D721Med (cell line): ENCODE data around the gene STK31.

Source experiments
- DNase-seq: peaks from one replicate; pipeline ENCODE4 v3.0.0; 2011; ENCODE audit warnings: low spot score; ENCODE audit not compliant: insufficient read length
- FAIRE-seq: peaks from 2 replicates; lab custom pipeline; 2011; peaks lifted over from hg19 to GRCh38; lab: Jason Lieb, UNC
- TF ChIP-seq, protein P1 (sequence below): IDR thresholded peaks from 2 replicates; pipeline ENCODE4 v1.5.1; 2012; ENCODE audit warnings: mild to moderate bottlenecking, control low read depth; ENCODE audit not compliant: insufficient read depth; ENCODE audit errors: missing control alignments

The STK31 gene, protein sequence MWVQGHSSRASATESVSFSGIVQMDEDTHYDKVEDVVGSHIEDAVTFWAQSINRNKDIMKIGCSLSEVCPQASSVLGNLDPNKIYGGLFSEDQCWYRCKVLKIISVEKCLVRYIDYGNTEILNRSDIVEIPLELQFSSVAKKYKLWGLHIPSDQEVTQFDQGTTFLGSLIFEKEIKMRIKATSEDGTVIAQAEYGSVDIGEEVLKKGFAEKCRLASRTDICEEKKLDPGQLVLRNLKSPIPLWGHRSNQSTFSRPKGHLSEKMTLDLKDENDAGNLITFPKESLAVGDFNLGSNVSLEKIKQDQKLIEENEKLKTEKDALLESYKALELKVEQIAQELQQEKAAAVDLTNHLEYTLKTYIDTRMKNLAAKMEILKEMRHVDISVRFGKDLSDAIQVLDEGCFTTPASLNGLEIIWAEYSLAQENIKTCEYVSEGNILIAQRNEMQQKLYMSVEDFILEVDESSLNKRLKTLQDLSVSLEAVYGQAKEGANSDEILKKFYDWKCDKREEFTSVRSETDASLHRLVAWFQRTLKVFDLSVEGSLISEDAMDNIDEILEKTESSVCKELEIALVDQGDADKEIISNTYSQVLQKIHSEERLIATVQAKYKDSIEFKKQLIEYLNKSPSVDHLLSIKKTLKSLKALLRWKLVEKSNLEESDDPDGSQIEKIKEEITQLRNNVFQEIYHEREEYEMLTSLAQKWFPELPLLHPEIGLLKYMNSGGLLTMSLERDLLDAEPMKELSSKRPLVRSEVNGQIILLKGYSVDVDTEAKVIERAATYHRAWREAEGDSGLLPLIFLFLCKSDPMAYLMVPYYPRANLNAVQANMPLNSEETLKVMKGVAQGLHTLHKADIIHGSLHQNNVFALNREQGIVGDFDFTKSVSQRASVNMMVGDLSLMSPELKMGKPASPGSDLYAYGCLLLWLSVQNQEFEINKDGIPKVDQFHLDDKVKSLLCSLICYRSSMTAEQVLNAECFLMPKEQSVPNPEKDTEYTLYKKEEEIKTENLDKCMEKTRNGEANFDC

DNA sequence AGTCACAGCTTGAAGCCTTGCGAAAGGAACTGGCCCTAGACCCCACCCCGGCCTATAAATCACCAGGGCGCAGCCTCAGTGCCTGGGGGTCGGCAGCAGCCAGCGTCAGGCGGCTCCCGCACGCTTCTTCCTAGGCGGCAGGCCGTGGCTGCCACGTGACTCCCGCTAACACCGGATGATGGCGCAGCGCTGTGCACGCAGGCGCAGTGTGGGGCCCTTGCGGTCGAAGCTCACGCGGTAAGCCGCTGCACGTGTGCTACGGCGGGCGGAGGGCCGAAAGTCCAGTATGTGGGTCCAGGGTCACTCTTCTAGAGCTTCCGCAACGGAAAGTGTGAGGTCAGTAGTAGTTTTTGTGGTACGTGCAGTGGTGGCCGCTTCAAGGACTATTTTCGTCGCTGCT, at the start of gene STK31:
TSS of gene STK31 (plus strand) at position 220 of the 400 bp plus-strand sequence. CDS start at position 287, 67 bp downstream.
- no peak for DNase-seq
- FAIRE-seq: no peak

DNA sequence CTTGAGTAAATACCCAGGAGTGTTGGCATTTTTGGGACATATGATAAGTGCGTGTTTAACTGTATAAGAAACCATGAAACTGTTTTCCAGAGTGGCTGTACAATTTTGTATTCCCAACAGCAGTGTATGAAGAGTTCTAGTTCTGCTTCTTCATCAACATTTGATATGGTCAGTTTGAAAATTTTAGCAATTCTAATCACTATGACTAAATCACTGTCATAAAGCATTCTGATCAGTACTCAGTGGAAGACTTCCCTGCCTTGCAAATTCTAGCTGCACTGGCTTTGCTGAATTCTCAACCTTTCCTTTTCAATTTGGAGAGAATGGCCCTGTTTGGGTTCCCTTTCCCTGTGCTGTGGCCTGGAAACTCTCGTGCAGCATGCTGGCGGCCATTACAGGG, 48.6 kb upstream of the STK31 start:
- FAIRE-seq: no peak
- DNase-seq: no peak
- TF ChIP-seq, protein P1, sequence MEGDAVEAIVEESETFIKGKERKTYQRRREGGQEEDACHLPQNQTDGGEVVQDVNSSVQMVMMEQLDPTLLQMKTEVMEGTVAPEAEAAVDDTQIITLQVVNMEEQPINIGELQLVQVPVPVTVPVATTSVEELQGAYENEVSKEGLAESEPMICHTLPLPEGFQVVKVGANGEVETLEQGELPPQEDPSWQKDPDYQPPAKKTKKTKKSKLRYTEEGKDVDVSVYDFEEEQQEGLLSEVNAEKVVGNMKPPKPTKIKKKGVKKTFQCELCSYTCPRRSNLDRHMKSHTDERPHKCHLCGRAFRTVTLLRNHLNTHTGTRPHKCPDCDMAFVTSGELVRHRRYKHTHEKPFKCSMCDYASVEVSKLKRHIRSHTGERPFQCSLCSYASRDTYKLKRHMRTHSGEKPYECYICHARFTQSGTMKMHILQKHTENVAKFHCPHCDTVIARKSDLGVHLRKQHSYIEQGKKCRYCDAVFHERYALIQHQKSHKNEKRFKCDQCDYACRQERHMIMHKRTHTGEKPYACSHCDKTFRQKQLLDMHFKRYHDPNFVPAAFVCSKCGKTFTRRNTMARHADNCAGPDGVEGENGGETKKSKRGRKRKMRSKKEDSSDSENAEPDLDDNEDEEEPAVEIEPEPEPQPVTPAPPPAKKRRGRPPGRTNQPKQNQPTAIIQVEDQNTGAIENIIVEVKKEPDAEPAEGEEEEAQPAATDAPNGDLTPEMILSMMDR: no peak

More for the DNA sequence above, at the start of gene STK31:
- TF ChIP-seq, protein P1: no peak

GRCh38 chr7:23662124-23662983, 47.7 kb upstream of the STK31 start:
- FAIRE-seq (no peak), DNase-seq (no peak)
- TF ChIP-seq, protein P1: no peak

DNA sequence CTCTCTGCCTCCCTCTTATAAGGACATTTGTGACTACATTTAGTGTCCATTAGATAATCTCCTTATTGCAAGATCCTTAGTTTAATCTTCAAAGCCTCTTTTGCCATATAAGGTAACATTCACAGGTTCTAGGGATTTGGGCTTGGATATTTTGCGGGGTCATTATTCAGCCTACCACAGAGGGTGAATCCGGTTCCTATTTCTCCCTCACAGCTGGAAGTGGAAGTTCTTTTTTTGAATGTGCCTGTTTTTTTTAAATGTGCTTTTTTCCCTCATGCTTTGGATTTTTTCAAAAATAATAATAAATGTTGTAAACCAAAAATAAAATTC, 47.1 kb upstream of the STK31 start:
- no peak for FAIRE-seq
- TF ChIP-seq, protein P1: no peak
- no peak for DNase-seq

DNA sequence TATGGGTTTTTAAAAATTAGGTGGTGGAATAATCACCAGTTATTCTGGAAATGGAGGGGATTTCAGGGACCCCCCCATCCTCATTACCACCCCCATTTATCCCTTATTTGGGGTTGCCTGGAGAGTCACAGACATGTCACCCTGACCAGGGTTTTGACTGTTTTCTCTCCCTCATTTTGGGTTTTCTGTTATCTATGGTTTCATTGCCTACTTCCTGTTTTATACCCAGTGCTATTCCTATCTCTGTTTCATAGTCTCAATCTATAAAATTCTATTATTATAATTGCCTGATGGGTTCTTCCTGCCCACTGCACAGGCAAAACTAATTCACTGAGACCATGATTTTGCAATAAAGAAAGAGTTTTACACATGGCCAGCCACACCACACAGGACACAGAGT, 45.9 kb upstream of the STK31 start:
- DNase-seq (no peak), FAIRE-seq (no peak)
- TF ChIP-seq, protein P1: no peak

- no peak for DNase-seq
- FAIRE-seq: no peak
Measured at GRCh38 chr7:23672033-23672432, 38.0 kb upstream of the STK31 start.

More at GRCh38 chr7:23672033-23672432, 38.0 kb upstream of the STK31 start:
- TF ChIP-seq, protein P1: no peak
